Cardiac muscle cell (in vitro differentiated cells and primary cell): ENCODE measurements around the gene SOX4. TPM values are rescaled to one million over a fixed set of nuclear protein-coding genes. Genes with fewer than 3 reads are reported as not detected.
A peak's percentile ranks its signal among the peaks of the same experiment; 100 is the strongest.

Experiments
- DNase-seq, 2 donors: peaks; one replicate each; pipeline versions ENCODE4 v3.0.0 to v3.0.0-alpha.2; 2010 to 2017; ENCODE audit warnings: low read depth in 1 of 2, low spot score in 1 of 2
- H3K27ac ChIP-seq: fragments of 200-600 bp; sonication (generic); 2 replicates; pipeline ENCODE4 v1.5.1; 2016
- H3K27me3 ChIP-seq: fragments of 200-600 bp; sonication (generic); 2 replicates; pipeline ENCODE4 v1.6.0; 2016; ENCODE audit warnings: control low read depth
- H3K36me3 ChIP-seq: fragments of 200-600 bp; sonication (generic); 2 replicates; pipeline ENCODE4 v1.5.1; 2016; ENCODE audit warnings: control low read depth
- H3K4me1 ChIP-seq: fragments of 200-600 bp; sonication (generic); 2 replicates; pipeline ENCODE4 v1.8.1; 2017; ENCODE audit warnings: low read depth, mild to moderate bottlenecking, mixed run types
- H3K4me3 ChIP-seq: fragments of 200-600 bp; sonication (generic); 2 replicates; pipeline ENCODE4 v1.5.1; 2016; ENCODE audit warnings: mild to moderate bottlenecking
- H3K9me3 ChIP-seq: fragments of 200-600 bp; sonication (generic); 2 replicates; pipeline ENCODE4 v1.5.1; 2017; ENCODE audit warnings: low read depth, mild to moderate bottlenecking, control low read depth
- polyA plus RNA-seq: library from polyadenylated mRNA; unstranded; fragments of >200 nt; fragmentation: Nextera tagmentation; extraction: Ambion mirVana; gene quantifications from 2 replicates; pipeline ENCODE4 v1.2.1, GENCODE V29; 2016
- total RNA-seq: library from RNA; depleted of rRNA; stranded (reverse); fragments of >200 nt; gene quantifications from 2 replicates; pipeline ENCODE4 v1.2.3, GENCODE V29; 2016
- TF ChIP-seq, protein P1 (sequence below): IDR thresholded peaks from 2 replicates; pipeline ENCODE4 v1.5.1; 2012; ENCODE audit warnings: low read depth, mild to moderate bottlenecking, low read length

Gene SOX4
- total and polyA plus RNA-seq, 2 experiments from 2014 or later: 29.9 to 60.6 TPM

DNA sequence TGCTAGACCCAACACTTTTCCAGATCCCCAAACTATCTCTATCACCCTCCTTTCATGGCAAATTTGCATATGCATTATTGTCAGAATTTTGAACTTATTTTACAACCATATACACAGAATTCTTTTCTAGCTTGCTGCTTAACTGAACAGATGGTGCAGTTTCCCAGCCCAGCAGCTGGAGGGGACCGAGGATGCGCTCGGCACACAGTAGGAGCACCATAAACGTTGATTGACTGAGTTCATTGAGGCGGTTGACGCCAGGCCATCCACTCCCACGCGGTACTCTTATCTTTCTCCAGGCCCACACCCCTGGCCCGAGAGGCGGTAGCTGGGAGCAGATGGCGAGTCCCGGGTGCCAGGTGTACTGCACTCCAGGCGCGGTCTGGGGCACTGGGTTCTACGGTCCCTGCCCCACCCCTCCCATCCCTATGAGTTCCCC lies 6.8 kb upstream of the SOX4 start:
- H3K36me3 ChIP-seq: no peaks in the 10 kb centered on the region
- no peaks in the 10 kb centered on the region for H3K27me3 ChIP-seq
- peak overlapping the region; percentile 55 for H3K4me3 ChIP-seq
- H3K4me1 ChIP-seq: no peaks in the 10 kb centered on the region
- no peaks in the 10 kb centered on the region for H3K9me3 ChIP-seq
- no peak overlapping the region for H3K27ac ChIP-seq
- no peak for DNase-seq
- TF ChIP-seq, protein P1, sequence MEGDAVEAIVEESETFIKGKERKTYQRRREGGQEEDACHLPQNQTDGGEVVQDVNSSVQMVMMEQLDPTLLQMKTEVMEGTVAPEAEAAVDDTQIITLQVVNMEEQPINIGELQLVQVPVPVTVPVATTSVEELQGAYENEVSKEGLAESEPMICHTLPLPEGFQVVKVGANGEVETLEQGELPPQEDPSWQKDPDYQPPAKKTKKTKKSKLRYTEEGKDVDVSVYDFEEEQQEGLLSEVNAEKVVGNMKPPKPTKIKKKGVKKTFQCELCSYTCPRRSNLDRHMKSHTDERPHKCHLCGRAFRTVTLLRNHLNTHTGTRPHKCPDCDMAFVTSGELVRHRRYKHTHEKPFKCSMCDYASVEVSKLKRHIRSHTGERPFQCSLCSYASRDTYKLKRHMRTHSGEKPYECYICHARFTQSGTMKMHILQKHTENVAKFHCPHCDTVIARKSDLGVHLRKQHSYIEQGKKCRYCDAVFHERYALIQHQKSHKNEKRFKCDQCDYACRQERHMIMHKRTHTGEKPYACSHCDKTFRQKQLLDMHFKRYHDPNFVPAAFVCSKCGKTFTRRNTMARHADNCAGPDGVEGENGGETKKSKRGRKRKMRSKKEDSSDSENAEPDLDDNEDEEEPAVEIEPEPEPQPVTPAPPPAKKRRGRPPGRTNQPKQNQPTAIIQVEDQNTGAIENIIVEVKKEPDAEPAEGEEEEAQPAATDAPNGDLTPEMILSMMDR: no peak

DNA sequence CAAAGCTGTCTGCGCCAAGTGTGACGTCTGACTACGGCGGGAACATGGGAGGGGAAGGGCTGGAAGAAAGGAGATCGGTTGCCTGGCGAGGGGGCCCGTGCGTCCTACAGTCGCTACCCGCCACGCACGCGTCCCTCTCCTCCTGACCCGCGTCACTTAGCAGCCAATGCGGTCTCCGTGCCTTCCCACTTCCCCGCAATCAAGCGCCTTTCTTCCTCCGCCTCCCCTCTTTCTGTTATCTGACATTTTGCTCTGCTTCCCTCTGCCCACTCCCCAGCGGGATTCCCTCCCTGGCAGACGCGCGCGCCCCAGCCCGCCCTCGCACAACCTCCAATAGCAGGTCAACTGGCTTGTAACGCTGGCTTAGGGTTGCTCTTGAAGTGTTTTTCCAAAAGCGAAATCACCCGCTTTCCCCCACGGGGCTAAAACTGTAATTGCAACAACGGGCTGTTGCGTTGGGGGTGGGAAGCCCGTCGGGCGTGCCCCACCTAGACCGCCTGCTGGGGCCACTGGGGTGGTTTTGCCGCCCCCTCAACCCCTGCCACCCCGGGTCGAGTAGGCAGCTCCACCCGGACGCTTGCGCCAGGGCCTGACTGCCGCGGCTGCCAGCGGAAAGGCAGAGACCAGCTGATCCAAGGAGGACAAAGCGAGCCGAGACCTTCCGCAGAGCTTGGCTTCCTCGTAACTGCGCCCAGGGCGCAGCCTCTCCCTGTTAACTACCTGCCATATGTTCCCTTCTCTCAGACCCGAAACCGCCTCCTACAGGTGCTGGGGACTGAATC lies 6.2 kb upstream of the SOX4 start:
- TF ChIP-seq, protein P1: peak; percentile 31

DNA sequence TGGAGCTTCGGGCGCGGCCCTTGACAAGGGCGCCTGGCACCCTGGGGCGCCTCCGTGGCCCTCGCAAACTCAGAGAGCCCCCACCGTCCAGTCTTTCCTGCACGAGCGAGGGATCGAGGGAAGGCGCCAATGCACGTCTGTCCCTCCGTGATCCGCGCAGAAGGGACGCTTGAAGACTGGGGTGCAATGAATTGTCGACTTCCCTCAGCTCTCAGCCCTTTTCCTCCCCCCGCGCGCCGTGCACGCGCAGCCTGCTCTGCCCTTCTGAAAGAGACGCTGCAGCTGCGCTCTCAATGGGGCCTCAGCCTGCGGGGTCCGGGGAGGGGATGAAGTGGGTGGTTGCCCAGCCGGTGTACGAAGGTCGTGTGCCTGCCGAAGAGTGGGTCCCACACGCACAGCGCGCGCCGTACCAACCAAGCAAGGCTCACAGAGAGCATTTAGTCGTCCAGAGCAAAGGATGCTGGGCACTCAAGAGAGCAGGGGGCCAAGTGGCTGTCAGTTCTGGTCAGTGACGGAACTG lies 5.5 kb upstream of the SOX4 start:
- Histone ChIP-seq H3K4me3 (peak overlapping the region; percentile 55), H3K27ac (peak overlapping the region; percentile 71), H3K4me1 (no peaks in the 10 kb centered on the region), H3K9me3 (no peaks in the 10 kb centered on the region), H3K36me3 (no peaks in the 10 kb centered on the region), H3K27me3 (no peaks in the 10 kb centered on the region)
- DNase-seq: peak; percentile 68
- TF ChIP-seq, protein P1: no peak

More for the DNA sequence above, 6.2 kb upstream of the SOX4 start:
- no peaks in the 10 kb centered on the region for H3K9me3 ChIP-seq
- DNase-seq: peak; percentile 77 to 83
- H3K4me1 ChIP-seq: no peaks in the 10 kb centered on the region
- peak overlapping the region; percentile 55 for H3K4me3 ChIP-seq
- H3K27me3 ChIP-seq: no peaks in the 10 kb centered on the region
- H3K36me3 ChIP-seq: no peaks in the 10 kb centered on the region
- H3K27ac ChIP-seq: peak overlapping the region; percentile 71

DNA sequence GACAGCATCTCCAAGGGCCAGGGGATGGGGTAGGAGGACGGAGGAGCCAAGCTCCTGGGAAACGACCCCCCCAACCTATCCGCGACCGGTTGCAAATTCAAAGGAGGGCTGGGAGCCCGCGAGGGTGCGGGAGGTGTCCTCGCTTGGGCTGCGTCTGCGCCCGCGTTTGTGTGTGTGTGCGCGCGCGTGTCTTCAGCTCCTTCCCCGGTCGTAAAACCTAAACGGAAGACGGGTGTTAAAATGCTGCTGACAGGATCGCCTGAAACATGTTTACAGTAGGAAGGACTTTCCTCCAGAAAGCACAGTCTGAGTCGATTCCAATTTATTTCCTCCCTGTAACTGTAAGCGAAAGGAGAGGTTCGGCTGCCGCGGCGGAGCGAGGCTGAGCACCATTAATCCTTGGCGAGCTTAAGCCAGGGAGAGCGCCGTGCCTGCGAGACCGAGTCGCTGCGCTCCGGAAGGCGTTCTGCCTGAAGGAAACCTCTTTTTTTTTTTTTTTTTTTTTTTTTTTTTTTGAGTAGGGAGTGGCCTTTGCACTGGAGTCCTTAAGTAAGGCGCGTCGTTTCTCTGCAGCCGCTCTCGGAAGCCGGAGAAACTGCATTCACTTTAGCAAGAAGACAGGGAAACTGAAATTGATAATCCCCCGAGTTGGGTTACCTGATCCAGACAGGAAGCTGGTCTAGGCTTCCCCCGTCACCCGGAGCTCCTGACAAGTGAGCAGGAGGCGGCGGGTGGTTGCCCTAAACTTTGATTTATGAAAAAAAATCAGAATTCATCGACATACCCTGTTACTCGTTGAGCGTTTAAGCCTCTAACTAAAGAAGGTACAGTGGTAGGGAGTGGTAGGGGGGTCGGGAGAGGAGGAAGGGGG lies 4.8 kb upstream of the SOX4 start:
- Histone ChIP-seq H3K36me3 (no peaks in the 10 kb centered on the region), H3K4me1 (no peaks in the 10 kb centered on the region), H3K27ac (peak overlapping the region; percentile 71), H3K9me3 (no peaks in the 10 kb centered on the region), H3K4me3 (peak overlapping the region; percentile 55), H3K27me3 (no peaks in the 10 kb centered on the region)
- peak; percentile 87 to 93 for DNase-seq
- TF ChIP-seq, protein P1: no peak
